ENCODE data around the gene FAR1.

GRCh38 chr11:13681446-13681845 lies 13.0 kb downstream of the FAR1 start:
- no peak for TF ChIP-seq FOXM1 (IDR thresholded peaks at IDR 0.05; ENCODE audit: borderline replicate concordance)
- no peak for TF ChIP-seq BHLHE40 (IDR thresholded peaks at IDR 0.05; ENCODE audit: borderline replicate concordance)
- TF ChIP-seq FOXK2 (IDR thresholded peaks at IDR 0.05), result no peak
- TF ChIP-seq SP1 (IDR thresholded peaks at IDR 0.05), result no peak

Data from HEK293T (cell line).